Bronchial epithelial cell (primary cell): ENCODE measurements around the gene MPP7. TPM values are rescaled to one million over a fixed set of nuclear protein-coding genes. Genes with fewer than 3 reads are reported as not detected.

Experiments
- DNase-seq: peaks from one replicate; pipeline ENCODE4 v3.0.0-alpha.2; 2010; ENCODE audit warnings: low read depth
- FAIRE-seq: peaks from 2 replicates; lab custom pipeline; 2011; peaks lifted over from hg19 to GRCh38; lab: Jason Lieb, UNC
- H3K27me3 ChIP-seq: 2 replicates; pipeline ENCODE4 v1.5.1; 2011; ENCODE audit warnings: low read length; ENCODE audit not compliant: control insufficient read depth, insufficient read depth
- H3K36me3 ChIP-seq: 2 replicates; pipeline ENCODE4 v1.5.1; 2011; ENCODE audit warnings: low read length; ENCODE audit not compliant: control insufficient read depth, insufficient read depth
- H3K4me3 ChIP-seq: 2 replicates; pipeline ENCODE4 v1.5.1; 2011; ENCODE audit warnings: mild to moderate bottlenecking, low read depth, low read length, control low read depth
- CTCF ChIP-seq: IDR thresholded peaks from 2 replicates; pipeline ENCODE4 v1.5.1; 2011; ENCODE audit warnings: mild to moderate bottlenecking, moderate library complexity, low read length, control low read depth, inconsistent platforms; ENCODE audit not compliant: insufficient read depth, severe bottlenecking
- total RNA-seq: library from RNA; depleted of rRNA; stranded (reverse); fragments of >200 nt; gene quantifications from 2 replicates; pipeline ENCODE4 v1.2.1, GENCODE V29; 2014

MPP7 gene
- total RNA-seq, 1 donor from 2014 or later = 11.1 TPM

- H3K36me3 ChIP-seq = no peaks in the 10 kb centered on the region
- H3K4me3 ChIP-seq = no peak overlapping the region
- no peaks in the 10 kb centered on the region for H3K27me3 ChIP-seq
- no peak for TF ChIP-seq CTCF
- DNase-seq (no peak), FAIRE-seq (peak; percentile 36)
These were observed 36.2 kb downstream of the MPP7 start for GRCh38 chr10:28266449-28267224.

GRCh38 chr10:28263136-28263857 lies 39.6 kb downstream of the MPP7 start:
- Histone ChIP-seq H3K36me3 (no peaks in the 10 kb centered on the region), H3K27me3 (no peaks in the 10 kb centered on the region), H3K4me3 (no peak overlapping the region)
- FAIRE-seq (no peak), DNase-seq (peak; percentile 37)
- TF ChIP-seq CTCF = no peak

GRCh38 chr10:28256776-28257175 lies 46.1 kb downstream of the MPP7 start:
- TF ChIP-seq CTCF = no peak
- peak; percentile 95 for DNase-seq
- FAIRE-seq = no peak
- H3K4me3 ChIP-seq = no peak overlapping the region
- H3K36me3 ChIP-seq = no peaks in the 10 kb centered on the region
- H3K27me3 ChIP-seq = no peaks in the 10 kb centered on the region

GRCh38 chr10:28254290-28254985 lies 48.4 kb downstream of the MPP7 start:
- FAIRE-seq (no peak), DNase-seq (peak; percentile 91)
- Histone ChIP-seq H3K4me3 (no peak overlapping the region), H3K36me3 (no peaks in the 10 kb centered on the region), H3K27me3 (no peaks in the 10 kb centered on the region)
- no peak for TF ChIP-seq CTCF

GRCh38 chr10:28253169-28253785 lies 49.6 kb downstream of the MPP7 start:
- no peak for DNase-seq
- TF ChIP-seq CTCF = no peak
- H3K36me3 ChIP-seq = no peaks in the 10 kb centered on the region
- H3K27me3 ChIP-seq = no peaks in the 10 kb centered on the region
- no peak for FAIRE-seq
- no peak overlapping the region for H3K4me3 ChIP-seq

Other genes starting within 250 kb of the MPP7 start
- gene WAC, start 230.1 kb upstream of the MPP7 start, total RNA-seq = 36.6 and 56.5 TPM in 2 replicates